GM21737 (cell line): ENCODE data around the gene WDFY4.

Experiments
- ATAC-seq: cut with Tn5 transposase; IDR thresholded peaks from one replicate; pipeline ENCODE4 v1.9.1; 2021; ENCODE audit warnings: mild to moderate bottlenecking, moderate library complexity; ENCODE audit not compliant: unreplicated experiment

Gene WDFY4

GRCh38 chr10:48685731-48686130 lies 1.1 kb downstream of the WDFY4 start:
- ATAC-seq: no peak

- ATAC-seq: no peak
Measured at GRCh38 chr10:48690791-48691660, 6.4 kb downstream of the WDFY4 start.

- no peak for ATAC-seq
Measured at GRCh38 chr10:48691812-48692528, 7.3 kb downstream of the WDFY4 start.

GRCh38 chr10:48692748-48693147 lies 8.1 kb downstream of the WDFY4 start:
- ATAC-seq: no peak

GRCh38 chr10:48693206-48693605 lies 8.5 kb downstream of the WDFY4 start:
- ATAC-seq: no peak

- no peak for ATAC-seq
Measured at GRCh38 chr10:48694371-48695030, 9.8 kb downstream of the WDFY4 start.

- ATAC-seq: no peak
Measured at GRCh38 chr10:48695636-48696534, 11.2 kb downstream of the WDFY4 start.

GRCh38 chr10:48696535-48696873 lies 11.8 kb downstream of the WDFY4 start:
- no peak for ATAC-seq

- ATAC-seq: no peak
Measured at GRCh38 chr10:48697091-48697490, 12.4 kb downstream of the WDFY4 start.

- ATAC-seq: no peak
Measured at GRCh38 chr10:48697821-48698764, 13.4 kb downstream of the WDFY4 start.

GRCh38 chr10:48699011-48699627 lies 14.4 kb downstream of the WDFY4 start:
- ATAC-seq: peak; percentile 47

- no peak for ATAC-seq
Measured at GRCh38 chr10:48700071-48700470, 15.4 kb downstream of the WDFY4 start.

GRCh38 chr10:48700493-48700892 lies 15.8 kb downstream of the WDFY4 start:
- no peak for ATAC-seq

GRCh38 chr10:48701139-48701901 lies 16.6 kb downstream of the WDFY4 start:
- ATAC-seq: no peak

- no peak for ATAC-seq
Measured at GRCh38 chr10:48701941-48702340, 17.3 kb downstream of the WDFY4 start.

GRCh38 chr10:48703531-48704122 lies 19.0 kb downstream of the WDFY4 start:
- no peak for ATAC-seq

GRCh38 chr10:48704156-48704555 lies 19.5 kb downstream of the WDFY4 start:
- no peak for ATAC-seq

GRCh38 chr10:48705401-48705938 lies 20.8 kb downstream of the WDFY4 start:
- ATAC-seq: no peak
